ENCODE results near the gene HMX1. TPM values are rescaled to one million over a fixed set of nuclear protein-coding genes. Genes with fewer than 3 reads are reported as not detected.

The HMX1 gene
- total RNA-seq, 1 donor, result not detected

- Histone ChIP-seq H3K36me3 (ENCODE audit: insufficient read depth, low read length) (no peaks in the 10 kb centered on the region), H3K4me2 (ENCODE audit: insufficient read depth, low read length) (no peak overlapping the region), H3K79me2 (ENCODE audit: insufficient read depth, low read length) (no peaks in the 10 kb centered on the region), H3K4me1 (ENCODE audit: insufficient read depth, low read length) (no peaks in the 10 kb centered on the region), H3K9me3 (ENCODE audit: low read depth, low read length) (no peaks in the 10 kb centered on the region), H2AFZ (ENCODE audit: low read length) (no peak overlapping the region), H3K4me3 (ENCODE audit: insufficient read depth, low read length) (no peak overlapping the region), H3K27me3 (ENCODE audit: insufficient read depth, low read length) (no peaks in the 10 kb centered on the region), H3K27ac (ENCODE audit: low read depth, low read length) (no peak overlapping the region), H4K20me1 (ENCODE audit: insufficient read depth, low read length) (no peaks in the 10 kb centered on the region)
- no peak for DNase-seq (ENCODE audit: insufficient read length, low spot score, missing footprints)
- no peak for TF ChIP-seq CTCF (IDR thresholded peaks at IDR 0.05; ENCODE audit: extremely low read depth, low read depth, low read length)
Observed at GRCh38 chr4:8882239-8882638, 10.6 kb upstream of the HMX1 start.

GRCh38 chr4:8880851-8881250 lies 9.2 kb upstream of the HMX1 start:
- Histone ChIP-seq H4K20me1 (ENCODE audit: insufficient read depth, low read length) (no peaks in the 10 kb centered on the region), H3K4me1 (ENCODE audit: insufficient read depth, low read length) (no peaks in the 10 kb centered on the region), H3K9me3 (ENCODE audit: low read depth, low read length) (no peaks in the 10 kb centered on the region), H3K36me3 (ENCODE audit: insufficient read depth, low read length) (no peaks in the 10 kb centered on the region), H3K4me2 (ENCODE audit: insufficient read depth, low read length) (no peak overlapping the region), H3K79me2 (ENCODE audit: insufficient read depth, low read length) (no peaks in the 10 kb centered on the region), H3K27ac (ENCODE audit: low read depth, low read length) (no peak overlapping the region), H3K4me3 (ENCODE audit: insufficient read depth, low read length) (no peak overlapping the region), H3K27me3 (ENCODE audit: insufficient read depth, low read length) (peaks cover 11% of the 10 kb centered on the region), H2AFZ (ENCODE audit: low read length) (no peak overlapping the region)
- no peak for DNase-seq (ENCODE audit: insufficient read length, low spot score, missing footprints)
- no peak for TF ChIP-seq CTCF (IDR thresholded peaks at IDR 0.05; ENCODE audit: extremely low read depth, low read depth, low read length)

GRCh38 chr4:8879574-8879973 lies 7.9 kb upstream of the HMX1 start:
- H3K4me1 ChIP-seq (ENCODE audit: insufficient read depth, low read length), result no peaks in the 10 kb centered on the region
- no peak for DNase-seq (ENCODE audit: insufficient read length, low spot score, missing footprints)
- H3K27me3 ChIP-seq (ENCODE audit: insufficient read depth, low read length), result peaks cover 21% of the 10 kb centered on the region
- TF ChIP-seq CTCF (IDR thresholded peaks at IDR 0.05; ENCODE audit: extremely low read depth, low read depth, low read length), result no peak
- H3K4me3 ChIP-seq (ENCODE audit: insufficient read depth, low read length), result no peak overlapping the region
- no peaks in the 10 kb centered on the region for H3K36me3 ChIP-seq (ENCODE audit: insufficient read depth, low read length)
- H3K4me2 ChIP-seq (ENCODE audit: insufficient read depth, low read length), result no peak overlapping the region
- no peaks in the 10 kb centered on the region for H3K79me2 ChIP-seq (ENCODE audit: insufficient read depth, low read length)
- no peaks in the 10 kb centered on the region for H3K9me3 ChIP-seq (ENCODE audit: low read depth, low read length)
- no peak overlapping the region for H3K27ac ChIP-seq (ENCODE audit: low read depth, low read length)
- H2AFZ ChIP-seq (ENCODE audit: low read length), result no peak overlapping the region
- H4K20me1 ChIP-seq (ENCODE audit: insufficient read depth, low read length), result no peaks in the 10 kb centered on the region

- no peaks in the 10 kb centered on the region for H3K4me1 ChIP-seq (ENCODE audit: insufficient read depth, low read length)
- no peak for DNase-seq (ENCODE audit: insufficient read length, low spot score, missing footprints)
- peaks cover 32% of the 10 kb centered on the region for H3K27me3 ChIP-seq (ENCODE audit: insufficient read depth, low read length)
- H3K4me2 ChIP-seq (ENCODE audit: insufficient read depth, low read length), result no peak overlapping the region
- no peak overlapping the region for H3K27ac ChIP-seq (ENCODE audit: low read depth, low read length)
- H3K79me2 ChIP-seq (ENCODE audit: insufficient read depth, low read length), result no peaks in the 10 kb centered on the region
- no peak for TF ChIP-seq CTCF (IDR thresholded peaks at IDR 0.05; ENCODE audit: extremely low read depth, low read depth, low read length)
- no peaks in the 10 kb centered on the region for H4K20me1 ChIP-seq (ENCODE audit: insufficient read depth, low read length)
- H2AFZ ChIP-seq (ENCODE audit: low read length), result no peak overlapping the region
- H3K4me3 ChIP-seq (ENCODE audit: insufficient read depth, low read length), result no peak overlapping the region
- no peaks in the 10 kb centered on the region for H3K9me3 ChIP-seq (ENCODE audit: low read depth, low read length)
- no peaks in the 10 kb centered on the region for H3K36me3 ChIP-seq (ENCODE audit: insufficient read depth, low read length)
Observed at GRCh38 chr4:8878421-8878820, 6.8 kb upstream of the HMX1 start.
